GM18526 (cell line): ENCODE results near the gene CACNG7.

Source experiments
- POLR2A ChIP-seq: IDR thresholded peaks from 3 replicates; pipeline ENCODE4 v1.6.1; 2011; ENCODE audit not compliant: insufficient read length; ENCODE audit errors: extremely low read depth

The CACNG7 gene

DNA sequence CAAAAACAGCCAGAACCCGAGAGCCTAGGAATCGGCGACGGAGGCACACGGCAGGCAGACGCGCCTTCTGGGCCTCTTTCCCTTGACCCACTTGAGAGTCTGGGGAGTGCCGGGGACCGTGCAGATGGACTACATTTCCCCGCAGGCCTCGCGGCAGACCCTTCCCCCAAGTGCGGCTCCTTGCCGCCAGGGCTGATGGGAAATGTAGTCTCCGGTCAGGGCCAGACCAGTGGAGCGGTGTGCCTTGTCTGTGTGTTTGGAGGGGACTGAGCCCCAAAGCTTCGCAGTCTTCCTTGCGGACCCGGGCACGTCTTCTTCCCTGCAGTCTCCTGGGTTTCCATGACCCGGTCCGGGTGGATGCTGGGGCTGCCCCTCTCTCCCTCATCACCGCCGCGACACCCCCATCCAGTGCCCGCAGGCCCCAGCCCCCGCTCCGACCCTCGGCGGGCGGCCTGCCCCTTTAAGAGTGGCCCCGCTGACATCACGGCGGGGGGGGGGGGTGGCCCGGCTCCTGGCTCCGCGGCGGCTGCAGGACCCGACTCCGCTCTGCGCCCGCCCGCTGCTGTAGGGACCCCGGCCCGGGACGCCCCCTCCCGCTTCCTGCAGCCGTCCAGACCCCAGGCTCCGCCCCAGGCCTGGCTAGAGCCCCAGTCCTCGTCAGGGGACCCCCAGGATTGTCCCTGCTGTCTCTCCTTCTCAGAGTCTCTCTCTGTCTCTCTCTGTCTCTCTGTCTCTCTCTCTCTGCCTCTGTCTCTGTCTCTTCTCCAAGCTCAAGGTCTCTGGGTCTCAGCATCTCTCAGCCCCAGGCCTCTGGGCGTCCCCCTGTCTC is 758 bp upstream of the CACNG7 start:
- no peak for TF ChIP-seq POLR2A

DNA sequence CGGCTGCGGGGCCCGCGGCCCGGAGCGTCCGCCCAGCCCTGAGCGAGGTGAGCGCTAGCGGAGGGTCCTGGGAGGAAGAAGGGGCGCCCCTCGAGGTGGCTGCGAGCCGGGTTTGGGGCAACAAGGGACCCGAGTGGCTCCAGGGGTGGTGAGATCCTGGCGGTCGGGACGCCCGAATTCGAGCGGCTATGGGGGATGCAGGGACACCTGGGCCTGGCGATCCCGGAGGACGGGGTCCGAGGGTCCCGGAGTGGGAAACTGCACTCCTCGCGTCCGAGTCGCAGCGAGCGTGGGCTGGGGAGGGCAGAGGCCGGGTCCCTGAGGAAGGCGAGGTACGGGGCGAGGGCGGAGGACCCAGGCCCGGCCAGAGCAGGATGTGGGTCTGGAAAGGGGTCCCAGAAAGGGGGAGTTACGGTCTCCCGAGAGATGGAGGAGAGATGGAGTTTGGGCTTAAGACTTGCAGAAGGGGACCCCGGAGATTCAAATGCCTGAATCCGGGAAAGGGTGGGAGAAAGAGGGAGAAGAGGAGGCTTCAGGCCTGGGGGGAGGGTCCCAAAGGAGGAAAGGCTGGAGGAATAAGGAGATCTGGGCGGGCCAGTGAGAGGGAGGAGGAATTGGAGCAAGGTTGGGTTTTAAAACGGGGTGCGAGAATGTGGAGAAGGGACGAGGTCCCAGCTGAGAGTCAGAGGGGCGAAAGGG is 542 bp downstream of the CACNG7 start:
- no peak for TF ChIP-seq POLR2A

- no peak for TF ChIP-seq POLR2A
Observed at GRCh38 chr19:53910170-53910518, 1.1 kb downstream of the CACNG7 start.

DNA sequence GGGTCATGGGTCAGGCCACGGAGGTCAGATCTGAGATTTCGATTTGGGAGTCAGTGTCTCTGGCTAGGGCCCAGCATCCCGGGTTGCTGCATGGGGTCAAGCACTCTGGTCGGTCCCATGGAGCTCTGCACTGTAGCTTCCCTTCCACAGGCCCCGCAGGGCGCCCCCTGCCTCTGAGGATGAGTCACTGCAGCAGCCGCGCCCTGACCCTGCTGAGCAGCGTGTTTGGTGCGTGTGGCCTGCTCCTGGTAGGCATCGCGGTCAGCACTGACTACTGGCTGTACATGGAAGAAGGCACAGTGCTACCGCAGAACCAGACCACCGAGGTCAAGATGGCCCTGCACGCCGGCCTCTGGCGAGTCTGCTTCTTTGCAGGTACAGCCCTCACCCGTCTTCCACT is 3.6 kb downstream of the CACNG7 start:
- TF ChIP-seq POLR2A, result no peak

DNA sequence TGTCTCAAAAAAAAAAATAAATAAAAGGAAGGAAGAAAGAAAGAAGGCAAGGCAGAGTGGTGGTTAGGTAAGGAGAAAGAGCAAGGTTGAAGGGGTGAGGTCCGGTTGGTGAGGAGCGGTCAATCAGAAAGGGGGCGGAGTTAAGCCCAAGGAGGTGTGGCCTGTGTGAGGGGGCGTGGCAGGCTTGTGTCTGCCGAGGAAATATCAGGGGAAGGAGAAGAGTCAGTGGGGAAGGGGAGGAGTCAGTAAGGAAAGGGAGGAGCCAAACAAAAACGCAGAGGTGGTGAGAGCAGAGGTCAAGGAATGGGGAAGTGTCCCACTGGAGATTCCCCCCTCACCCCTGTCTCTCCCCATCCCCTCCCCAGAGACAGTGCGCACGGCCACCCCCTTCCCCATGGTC is 5.9 kb downstream of the CACNG7 start:
- no peak for TF ChIP-seq POLR2A

GRCh38 chr19:53916004-53916403 is 6.9 kb downstream of the CACNG7 start:
- TF ChIP-seq POLR2A, result no peak

- no peak for TF ChIP-seq POLR2A
Observed at GRCh38 chr19:53917356-53917755, 8.3 kb downstream of the CACNG7 start.

DNA sequence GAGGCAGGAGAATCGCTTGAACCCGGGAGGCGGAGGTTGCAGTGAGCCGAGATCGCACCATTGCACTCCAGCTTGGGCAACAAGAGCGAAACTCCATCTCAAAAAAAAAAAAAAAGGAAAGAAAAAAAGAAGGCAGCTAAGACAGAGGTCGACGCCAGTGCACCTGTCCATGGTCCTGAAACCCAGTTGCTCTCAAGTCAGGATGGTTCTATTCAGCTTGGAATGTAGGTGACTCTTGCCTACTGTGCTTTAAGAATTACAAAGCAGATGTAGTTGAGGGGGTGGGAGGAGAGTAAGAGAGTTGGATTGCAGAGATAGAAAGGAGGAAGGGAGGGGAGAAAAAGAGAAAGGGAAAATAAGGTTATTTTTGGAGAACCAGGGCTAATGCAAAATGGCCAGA is 18.7 kb downstream of the CACNG7 start:
- TF ChIP-seq POLR2A, result no peak

DNA sequence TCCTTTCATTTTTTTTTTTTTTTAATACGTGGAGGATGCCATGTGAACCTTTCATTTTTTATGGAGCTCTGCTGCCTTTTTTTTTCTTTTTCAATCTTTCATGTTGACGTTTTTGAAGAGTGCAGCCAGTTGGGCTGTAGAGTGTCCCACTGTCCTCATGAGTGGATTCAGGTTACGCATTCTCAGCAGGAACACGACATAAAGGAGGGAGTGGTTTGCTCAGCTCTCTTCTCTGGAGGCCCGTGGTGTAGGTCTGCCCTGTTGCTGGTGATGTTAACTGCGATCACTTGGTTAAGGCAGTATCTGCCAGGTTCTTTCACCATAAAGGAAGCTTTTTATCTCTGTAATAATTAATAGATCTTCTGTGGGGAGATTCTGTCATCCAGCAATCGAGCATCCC is 27.0 kb downstream of the CACNG7 start:
- TF ChIP-seq POLR2A, result no peak

DNA sequence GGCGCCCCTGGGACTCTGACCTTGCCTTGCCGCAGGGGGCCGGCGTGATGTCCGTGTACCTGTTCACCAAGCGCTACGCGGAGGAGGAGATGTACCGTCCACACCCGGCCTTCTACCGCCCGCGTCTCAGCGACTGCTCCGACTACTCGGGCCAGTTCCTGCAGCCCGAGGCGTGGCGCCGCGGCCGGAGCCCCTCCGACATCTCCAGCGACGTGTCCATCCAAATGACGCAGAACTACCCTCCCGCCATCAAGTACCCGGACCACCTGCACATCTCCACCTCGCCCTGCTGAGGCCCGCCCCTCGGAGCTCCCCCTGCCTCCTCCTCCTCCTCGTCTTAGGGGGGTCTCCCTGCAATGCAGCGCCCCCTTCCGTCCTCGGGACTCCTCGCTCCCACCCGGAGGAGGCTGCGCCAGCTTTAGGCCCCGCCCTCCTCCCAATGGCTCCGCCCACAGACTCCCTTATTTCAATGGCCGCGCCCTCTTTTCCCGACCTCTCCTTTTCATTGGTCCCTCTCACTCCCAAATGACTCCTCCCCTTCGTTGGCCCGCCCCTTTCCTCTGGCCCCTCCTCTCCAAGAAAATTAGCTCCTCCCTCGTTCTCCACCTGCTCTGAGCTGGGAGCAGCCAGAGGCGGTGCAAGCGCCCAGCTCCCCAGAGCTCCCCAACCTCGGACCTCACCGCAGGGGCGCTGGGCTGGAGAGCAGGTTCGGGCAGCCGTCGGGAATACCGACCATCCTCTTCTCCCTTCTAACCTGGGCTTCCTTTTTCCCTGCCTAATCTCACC is 33.1 kb downstream of the CACNG7 start:
- no peak for TF ChIP-seq POLR2A

GRCh38 chr19:53944416-53944815 is 35.3 kb downstream of the CACNG7 start:
- TF ChIP-seq POLR2A, result no peak

DNA sequence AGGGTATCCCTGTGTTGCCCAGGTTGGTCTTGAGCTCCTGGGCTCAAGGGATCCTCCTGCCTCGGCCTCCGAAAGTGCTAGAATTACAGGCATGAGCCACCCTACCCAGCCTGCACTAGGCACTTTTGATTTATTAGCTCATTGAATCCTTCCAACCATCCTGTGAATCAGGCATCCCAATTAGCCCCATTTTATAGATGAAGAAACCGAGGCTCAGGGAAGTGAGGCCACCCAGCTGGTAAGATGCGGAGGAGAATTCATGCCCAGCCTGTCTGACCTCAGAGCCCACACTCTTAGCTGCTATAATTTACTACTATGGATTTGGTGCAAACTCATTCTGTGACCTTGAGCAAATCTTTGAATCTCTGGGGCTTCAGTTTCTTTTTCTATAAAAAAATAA is 35.9 kb downstream of the CACNG7 start:
- TF ChIP-seq POLR2A, result no peak

GRCh38 chr19:53945441-53945840 is 36.4 kb downstream of the CACNG7 start:
- no peak for TF ChIP-seq POLR2A

GRCh38 chr19:53945998-53946397 is 36.9 kb downstream of the CACNG7 start:
- TF ChIP-seq POLR2A, result no peak

DNA sequence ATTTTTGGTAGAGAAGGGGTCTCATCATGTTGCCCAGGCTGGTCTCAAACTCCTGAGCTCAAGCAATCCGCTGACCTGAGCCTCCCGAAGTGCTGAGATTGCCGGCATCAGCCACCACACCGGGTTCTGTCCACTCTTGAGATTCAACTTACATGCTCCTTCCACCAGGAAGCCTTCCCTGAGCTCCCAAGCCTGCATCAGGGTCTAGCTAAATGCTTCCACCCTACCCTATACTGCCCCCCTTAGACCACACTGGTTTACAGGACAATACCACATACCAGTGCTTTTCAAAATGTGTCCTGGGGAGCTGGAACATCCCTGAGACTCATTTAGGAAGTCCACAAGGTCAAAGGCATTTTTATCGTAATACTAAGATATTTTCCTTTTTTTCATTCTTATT is 38.5 kb downstream of the CACNG7 start:
- no peak for TF ChIP-seq POLR2A

DNA sequence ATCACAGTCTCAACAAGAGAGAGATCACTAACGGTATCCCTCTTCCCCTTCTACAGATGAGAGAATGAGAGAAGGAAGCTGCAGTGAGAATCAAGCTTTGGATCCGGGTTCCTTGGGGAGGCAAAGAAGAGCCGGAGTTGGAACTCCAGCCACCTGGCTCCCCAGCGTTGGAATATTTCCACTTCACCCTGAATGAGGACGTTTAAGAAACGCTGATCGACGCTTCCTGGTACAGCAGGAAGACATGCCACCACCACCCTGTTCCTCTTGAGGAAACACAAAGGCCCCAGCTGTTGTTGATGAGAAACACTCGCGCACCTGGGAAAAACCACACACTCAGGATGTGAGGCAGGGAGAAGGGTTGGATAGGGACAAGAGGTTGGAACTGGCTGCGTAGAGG is 42.4 kb downstream of the CACNG7 start:
- TF ChIP-seq POLR2A, result no peak

DNA sequence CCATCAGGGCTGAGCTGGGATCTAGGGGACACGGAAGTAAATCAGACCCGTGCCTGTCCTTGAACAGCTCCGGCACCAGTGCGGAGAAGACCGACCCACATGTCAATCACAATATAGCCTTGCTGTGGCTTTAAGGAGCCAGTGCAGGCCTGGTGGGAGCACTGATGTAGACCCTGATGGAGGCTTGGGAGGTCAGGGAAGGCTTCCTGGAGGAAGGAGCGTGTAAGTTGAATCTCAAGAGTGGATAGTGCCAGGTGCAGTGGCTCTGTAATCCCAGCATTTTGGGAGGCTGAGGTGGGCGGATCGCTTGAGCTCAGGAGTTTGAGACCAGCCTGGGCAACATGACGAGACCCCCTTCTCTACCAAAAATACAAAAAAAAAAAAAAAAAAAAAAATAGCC is 42.9 kb downstream of the CACNG7 start:
- TF ChIP-seq POLR2A, result no peak

DNA sequence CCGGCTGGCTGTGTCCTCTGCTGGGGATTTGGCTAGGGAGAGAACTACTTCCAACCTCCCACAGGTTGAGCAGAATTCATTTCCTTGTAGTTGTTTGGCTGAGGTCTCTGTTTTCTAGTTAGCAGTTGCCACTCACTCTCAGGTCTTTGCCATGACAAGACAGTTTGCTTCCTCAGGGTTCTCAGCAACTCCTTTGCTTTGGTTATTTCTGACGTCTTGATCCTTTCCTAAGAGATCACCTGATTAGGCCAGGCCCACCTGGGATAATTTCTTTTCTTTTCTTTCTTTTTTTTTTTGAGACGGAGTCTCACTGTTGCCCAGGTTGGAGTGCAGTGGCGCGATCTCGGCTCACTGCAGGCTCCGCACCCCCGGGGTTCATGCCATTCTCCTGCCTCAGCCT is 44.3 kb downstream of the CACNG7 start:
- TF ChIP-seq POLR2A, result no peak
